ENCODE measurements around the gene EPHB1.

EPHB1 gene

DNA sequence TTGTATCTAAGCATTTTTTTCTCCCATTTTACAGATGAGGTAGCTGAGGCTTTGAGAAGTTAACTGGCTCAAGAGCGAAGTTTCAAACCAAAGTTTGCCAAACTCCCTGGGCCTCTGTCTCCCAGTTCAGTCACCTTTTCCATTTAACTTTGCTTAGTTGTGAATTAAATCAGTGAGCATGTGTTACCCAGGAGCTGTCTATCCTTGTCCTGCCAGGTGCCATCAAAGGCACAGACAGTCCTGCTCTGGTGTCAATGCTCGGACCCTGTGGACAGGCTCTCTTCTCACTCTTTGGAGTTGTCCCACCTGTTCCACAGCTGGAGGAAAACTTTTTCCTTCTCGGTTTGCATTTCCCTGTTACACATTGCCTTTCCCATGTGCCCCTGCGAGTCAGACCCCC lies 8.6 kb downstream of the EPHB1 start:
- DNase-seq (ENCODE audit: low read depth), result no peak
- H3K4me3 ChIP-seq (ENCODE audit: low read depth, low read length), result no peak overlapping the region

DNA sequence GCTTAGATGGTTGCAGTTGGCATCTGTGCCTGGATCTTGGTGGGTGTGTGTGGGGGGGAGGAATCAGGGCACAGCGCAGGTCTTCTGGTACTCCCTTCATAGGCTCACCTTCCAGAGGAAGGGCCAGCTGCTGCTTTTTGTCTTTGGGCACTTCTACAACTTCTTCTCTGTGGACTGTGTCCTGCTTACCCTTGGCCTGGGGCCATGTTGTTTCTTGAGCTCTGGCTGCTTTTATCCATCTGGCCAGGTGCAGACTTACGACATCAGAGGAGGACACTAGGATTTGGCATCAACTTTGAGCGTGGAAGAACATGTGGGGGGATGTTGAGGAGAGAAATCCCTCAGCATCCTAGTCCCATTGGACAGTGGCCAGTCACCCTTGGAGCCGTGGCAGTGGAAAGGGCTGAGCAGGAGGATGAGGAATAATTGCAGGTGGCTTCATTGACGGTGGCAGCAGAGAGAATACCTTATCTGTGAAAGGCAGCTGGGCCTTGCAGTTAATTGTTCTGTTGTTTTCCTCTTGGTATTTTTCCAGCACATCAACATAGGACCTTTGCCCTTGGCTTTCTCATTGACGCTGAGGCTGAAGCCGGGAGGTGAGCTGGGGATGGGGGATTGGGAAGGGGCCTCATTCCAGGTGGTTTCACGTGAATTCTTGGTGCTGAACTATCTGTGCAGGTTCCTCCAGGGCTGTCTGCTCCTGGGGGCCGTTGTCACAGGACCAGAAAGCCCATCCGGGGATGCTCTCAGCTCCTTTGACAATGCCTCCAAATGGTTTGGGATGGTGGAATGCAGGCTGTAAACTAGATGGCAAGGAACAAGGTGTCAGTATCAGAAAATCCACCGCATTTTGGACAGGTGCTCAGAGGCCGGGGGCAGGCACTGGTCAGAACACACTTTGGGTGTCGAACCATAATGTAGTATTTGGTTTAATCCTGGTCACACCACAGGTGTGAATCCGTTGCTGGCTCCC lies 9.7 kb downstream of the EPHB1 start:
- no peak for DNase-seq (ENCODE audit: low read depth)
- H3K4me3 ChIP-seq (ENCODE audit: low read depth, low read length), result no peak overlapping the region

DNA sequence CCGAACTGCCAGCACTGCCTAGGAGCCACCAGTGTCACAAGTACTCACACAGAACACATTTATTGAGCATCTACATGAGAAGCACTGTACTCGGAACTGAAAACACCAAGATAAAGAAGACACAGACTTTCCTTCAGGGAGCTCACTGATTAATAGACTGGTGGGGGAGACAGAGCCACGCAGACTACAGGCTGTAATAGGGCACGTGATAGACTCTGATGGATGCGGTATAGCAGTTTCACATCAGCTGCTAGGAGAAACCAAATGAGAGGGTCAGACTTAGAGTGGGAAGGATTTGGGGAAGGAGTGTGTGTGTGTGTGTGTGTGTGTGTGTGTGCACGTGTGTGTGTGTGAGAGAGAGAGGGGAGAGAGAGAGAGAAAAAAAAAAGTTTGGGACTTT lies 12.1 kb downstream of the EPHB1 start:
- H3K4me3 ChIP-seq (ENCODE audit: low read depth, low read length), result no peak overlapping the region
- no peak for DNase-seq (ENCODE audit: low read depth)

DNA sequence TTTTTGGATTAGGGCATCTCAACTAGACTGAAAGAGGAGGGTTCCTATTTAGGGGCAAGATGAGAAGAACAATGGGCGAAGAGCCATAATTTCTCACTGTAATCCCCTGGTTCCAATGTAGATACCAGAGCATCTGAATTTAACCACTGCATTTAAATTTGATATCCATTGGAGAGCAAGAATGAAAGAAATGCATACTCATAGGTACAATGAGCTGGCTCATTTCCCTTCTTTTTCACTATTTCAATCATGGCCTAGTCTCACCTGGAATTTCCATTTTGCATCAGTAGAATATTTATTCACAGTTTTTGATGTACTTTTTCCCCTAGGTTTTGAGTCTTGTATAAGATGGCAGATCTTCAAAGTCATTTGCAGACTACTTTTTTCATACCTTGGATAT lies 13.8 kb downstream of the EPHB1 start:
- no peak for DNase-seq (ENCODE audit: low read depth)
- H3K4me3 ChIP-seq (ENCODE audit: low read depth, low read length), result no peak overlapping the region

DNA sequence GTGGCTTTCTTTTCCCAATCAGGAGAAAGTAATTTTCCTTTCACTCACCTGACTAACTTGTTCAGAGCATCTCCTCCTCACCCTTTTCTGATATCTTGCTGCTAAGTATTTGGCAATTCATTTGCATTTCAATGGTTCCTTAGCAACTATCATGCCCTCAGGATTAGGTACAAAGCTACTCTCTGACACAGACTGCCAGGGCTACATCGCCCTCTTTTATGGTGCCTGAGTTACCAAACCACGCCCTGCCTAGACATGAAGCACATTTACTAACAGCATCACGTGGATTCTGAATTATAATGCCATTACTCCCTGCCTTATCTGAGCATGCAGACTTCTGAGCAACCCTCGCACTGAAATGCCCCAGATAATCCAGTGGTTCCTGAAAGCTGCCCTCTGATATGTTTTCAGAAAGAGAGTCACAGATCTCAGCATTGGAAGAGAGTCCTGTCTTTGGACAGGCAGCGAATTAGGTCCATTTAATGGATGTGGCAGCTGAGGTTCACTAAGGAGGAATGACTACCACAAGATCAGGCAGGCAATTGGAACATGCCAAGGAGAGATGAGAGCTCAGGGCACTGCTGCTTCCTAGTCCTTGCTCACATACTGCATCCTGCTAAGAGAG lies 14.5 kb downstream of the EPHB1 start:
- DNase-seq (ENCODE audit: low read depth), result no peak
- H3K4me3 ChIP-seq (ENCODE audit: low read depth, low read length), result no peak overlapping the region

DNA sequence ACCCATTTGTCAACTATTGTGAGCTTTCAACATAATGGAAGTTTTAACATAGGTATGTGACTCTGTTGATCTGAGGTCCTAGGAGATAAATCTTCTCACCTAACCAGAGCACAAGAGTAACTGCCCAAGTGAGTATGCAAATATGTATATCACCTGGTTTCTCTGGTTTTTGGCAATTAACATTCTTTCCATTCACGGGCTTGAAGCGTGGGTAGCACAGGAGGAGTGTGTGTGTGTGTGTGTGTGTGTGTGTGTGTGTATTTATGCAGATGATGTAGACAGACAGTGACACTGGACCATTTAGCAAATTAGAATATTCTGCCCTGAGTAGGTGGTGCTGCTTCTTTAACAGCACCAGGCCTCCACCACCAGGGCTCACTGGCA lies 15.0 kb downstream of the EPHB1 start:
- DNase-seq (ENCODE audit: low read depth), result no peak
- H3K4me3 ChIP-seq (ENCODE audit: low read depth, low read length), result no peak overlapping the region

DNA sequence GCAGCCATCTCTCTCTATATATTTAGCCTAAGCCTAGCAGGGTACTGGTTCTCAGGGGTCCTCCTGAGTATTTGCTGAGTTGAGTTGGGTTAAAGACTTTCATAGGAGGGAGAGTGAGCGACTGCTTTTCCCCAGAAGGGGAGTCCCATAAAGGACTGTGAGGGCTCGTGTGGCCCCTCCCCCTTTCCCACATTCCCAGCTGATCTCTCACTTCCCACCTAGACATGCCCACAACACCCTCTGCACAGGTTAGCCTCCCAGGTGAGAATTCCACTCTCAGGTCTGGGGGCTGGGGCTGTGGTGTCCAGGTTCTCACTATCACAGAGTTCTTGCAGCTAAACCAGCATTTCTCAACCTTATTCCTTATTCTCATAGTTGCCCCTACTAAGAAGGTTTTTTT lies 15.8 kb downstream of the EPHB1 start:
- H3K4me3 ChIP-seq (ENCODE audit: low read depth, low read length), result no peak overlapping the region
- no peak for DNase-seq (ENCODE audit: low read depth)

DNA sequence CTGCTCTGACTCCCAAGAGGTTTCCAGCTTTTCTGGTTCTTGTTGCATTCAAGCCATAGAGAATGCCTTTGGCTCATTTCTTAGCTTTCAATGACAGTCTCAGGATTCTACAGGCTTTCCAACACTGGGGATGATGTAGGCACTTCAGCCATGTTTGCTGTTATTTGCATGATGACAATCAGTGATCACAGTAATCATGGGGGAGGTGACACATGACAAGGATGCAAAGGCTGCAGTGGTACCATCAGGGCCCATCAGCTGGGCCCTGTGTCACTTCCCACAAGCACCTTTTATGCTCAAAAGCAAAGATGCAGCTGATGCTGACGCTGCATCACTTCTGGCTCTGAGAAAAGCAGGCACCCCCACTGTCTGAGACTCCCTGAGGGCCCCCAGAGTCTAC lies 18.6 kb downstream of the EPHB1 start:
- H3K4me3 ChIP-seq (ENCODE audit: low read depth, low read length), result no peak overlapping the region

DNA sequence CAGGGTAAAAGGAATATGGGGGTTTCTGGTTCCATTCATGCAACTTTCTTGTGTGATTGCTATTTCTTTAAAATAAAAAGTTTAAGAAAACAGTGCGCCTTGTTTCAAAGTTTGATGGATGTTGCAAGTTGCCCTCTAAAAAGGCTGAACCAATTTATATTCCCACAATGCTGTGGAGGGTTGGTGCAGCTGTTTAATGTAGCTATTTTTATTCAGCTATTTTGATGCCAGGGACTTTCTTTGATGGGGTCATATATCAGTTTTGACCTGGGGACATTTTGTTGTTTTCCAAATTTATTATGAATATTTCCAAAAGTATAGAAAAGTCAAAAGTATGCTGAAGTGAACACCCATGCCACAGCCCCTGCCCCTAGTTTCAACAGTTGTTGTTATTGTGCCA lies 20.5 kb downstream of the EPHB1 start:
- no peak overlapping the region for H3K4me3 ChIP-seq (ENCODE audit: low read depth, low read length)
- no peak for DNase-seq (ENCODE audit: low read depth)

More for the DNA sequence above, 18.6 kb downstream of the EPHB1 start:
- no peak for DNase-seq (ENCODE audit: low read depth)

DNA sequence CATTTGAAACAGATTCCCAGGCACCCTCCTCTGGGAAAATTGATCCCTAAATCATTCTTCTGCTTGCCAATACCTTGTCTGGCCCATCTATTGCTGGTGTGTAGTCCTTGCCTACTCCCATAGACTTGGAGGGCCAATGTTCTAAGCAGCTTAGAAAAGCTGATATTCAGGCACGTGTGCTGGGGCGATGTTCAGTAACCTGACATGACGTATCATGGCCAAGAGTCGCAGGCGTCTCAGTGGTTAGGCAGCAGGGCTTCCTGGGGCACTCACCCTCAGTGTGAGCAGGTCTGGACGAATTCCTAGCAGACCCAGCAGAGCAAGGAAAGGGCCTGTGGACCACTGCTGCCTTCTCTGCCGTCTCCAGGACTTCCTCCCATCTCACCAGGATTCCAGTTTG lies 21.6 kb downstream of the EPHB1 start:
- no peak overlapping the region for H3K4me3 ChIP-seq (ENCODE audit: low read depth, low read length)
- DNase-seq (ENCODE audit: low read depth), result no peak

DNA sequence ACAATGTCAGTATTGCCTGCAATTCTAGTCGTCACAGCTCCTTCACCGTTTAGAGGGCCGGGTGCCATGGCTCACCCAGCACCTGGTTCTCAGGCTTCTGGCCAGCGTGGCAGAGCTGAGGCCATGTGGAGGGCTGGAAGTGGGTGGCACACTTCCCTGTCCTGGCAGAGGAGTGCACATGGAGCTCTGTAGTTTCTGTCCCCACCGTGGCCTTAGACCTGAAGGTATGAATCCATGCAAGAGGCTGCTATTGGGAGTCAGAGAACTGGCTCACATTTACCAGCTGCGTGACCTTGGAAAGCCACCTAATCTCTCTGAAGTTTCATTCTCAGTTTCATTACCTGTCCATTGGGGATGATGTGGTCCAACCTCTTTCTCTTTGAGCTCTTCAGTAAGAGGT lies 22.2 kb downstream of the EPHB1 start:
- H3K4me3 ChIP-seq (ENCODE audit: low read depth, low read length), result no peak overlapping the region
- DNase-seq (ENCODE audit: low read depth), result no peak

DNA sequence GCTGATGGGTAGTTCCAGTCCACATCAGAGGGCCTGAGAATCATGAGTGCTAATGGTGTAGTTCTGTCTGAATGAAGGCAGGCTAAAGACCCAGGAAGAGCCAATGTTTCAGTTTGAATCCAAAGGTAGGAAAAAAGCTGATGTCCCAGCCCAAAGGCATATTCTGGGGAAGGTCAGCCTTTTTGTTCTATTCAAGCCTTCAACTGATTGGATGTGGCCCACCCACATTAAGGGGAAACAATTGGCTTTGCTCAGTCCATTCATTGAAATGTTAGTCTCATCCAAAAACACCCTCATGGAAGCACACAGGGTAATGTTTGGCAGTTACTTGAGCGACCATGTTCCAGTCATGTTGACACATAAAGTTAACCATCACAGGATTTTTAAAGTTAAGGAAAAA lies 25.9 kb downstream of the EPHB1 start:
- no peak for DNase-seq (ENCODE audit: low read depth)
- no peak overlapping the region for H3K4me3 ChIP-seq (ENCODE audit: low read depth, low read length)

DNA sequence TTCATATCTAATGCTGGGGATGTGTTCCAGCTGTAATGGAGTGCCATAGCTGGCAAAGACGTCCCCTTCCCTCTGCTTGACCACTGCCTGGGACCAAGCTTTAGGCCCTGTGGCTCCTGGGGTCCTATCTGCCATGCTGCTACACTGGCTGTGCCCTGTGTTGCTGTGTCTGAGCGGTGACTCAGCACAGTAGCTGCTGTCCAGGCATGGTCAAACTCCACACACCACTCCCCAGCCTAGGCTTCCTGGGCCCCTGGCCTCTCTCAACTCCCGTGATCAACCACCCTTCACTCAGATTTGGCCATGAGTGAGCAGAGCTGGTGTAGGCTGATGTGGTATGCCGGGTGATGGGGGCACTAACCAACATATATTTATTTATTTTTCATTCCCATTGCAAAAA lies 27.0 kb downstream of the EPHB1 start:
- no peak overlapping the region for H3K4me3 ChIP-seq (ENCODE audit: low read depth, low read length)
- DNase-seq (ENCODE audit: low read depth), result no peak

DNA sequence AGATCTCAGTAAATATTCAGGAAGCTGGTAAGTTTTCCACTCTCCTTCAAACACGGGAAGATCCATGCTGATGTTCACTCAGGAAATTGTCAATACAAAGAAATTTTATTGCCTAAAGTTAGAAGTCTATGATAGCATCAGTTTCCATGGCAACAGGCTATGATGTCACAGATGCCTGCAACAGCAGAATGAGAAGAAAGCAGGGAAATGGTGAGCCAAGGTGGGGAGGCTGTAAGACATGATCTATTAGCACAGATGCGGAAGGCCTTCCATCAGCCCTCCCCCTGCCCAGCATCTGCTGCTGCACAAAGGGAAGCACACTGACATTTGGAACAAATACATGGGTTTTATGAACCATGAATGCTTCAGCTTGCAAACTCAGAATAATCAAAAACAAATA lies 28.6 kb downstream of the EPHB1 start:
- no peak for DNase-seq (ENCODE audit: low read depth)
- H3K4me3 ChIP-seq (ENCODE audit: low read depth, low read length), result no peak overlapping the region

DNA sequence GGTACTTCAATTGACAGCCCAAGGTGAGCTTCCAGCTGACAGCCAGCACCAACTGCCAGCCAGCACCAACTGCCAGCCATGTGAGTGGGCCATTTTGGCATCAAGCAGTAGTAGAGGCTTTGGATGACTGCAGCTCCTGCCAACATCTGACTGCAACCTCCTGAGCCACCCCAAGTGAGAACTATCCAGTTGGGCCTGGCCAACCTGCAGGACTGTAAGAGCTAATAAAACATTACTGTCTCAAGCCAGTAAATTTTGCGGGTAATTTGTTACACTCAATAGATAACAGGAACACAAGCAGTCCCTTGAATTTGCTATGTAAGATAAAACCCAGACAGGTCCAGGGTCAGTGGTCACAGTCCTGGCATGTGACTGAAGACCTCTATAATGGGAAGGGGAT lies 29.7 kb downstream of the EPHB1 start:
- DNase-seq (ENCODE audit: low read depth), result no peak
- H3K4me3 ChIP-seq (ENCODE audit: low read depth, low read length), result no peak overlapping the region

DNA sequence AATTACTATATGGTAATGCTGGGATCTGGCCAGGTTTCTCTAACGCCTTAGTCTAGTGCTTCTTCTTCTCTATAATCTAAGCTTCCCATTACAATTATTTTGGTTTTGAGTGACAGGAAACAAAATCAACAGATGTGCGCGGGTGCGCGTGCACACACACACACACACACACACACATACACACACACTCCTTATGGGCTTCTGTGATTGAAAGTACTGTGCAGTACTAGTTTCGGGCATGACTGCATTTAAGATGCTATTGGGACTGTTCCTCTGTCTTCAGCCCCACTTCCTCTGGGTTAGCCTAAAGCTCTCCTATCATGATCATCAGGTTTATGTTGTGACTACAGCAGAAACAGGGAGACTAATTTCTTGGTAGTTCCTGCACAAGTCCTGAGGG lies 32.2 kb downstream of the EPHB1 start:
- no peak overlapping the region for H3K4me3 ChIP-seq (ENCODE audit: low read depth, low read length)
- DNase-seq (ENCODE audit: low read depth), result no peak

DNA sequence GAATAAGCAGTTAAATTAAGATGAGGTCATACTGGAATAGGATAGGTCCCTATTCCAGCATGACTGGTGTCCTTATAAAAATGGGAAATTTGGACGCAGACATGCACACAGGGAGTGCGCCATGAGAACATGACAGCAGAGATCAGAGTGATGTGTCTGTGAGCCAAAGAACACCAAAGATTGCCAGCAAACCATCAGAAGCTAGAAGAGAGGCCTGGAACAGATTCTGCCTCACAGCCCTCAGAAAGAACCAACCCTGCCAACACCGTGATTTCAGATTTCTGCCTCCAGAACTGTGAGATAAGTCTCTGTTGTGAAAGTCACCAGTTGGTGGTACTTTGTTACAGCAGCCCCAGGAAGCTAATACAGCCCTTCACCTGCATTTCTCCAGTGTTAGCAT lies 34.7 kb downstream of the EPHB1 start:
- H3K4me3 ChIP-seq (ENCODE audit: low read depth, low read length), result no peak overlapping the region
- no peak for DNase-seq (ENCODE audit: low read depth)

DNA sequence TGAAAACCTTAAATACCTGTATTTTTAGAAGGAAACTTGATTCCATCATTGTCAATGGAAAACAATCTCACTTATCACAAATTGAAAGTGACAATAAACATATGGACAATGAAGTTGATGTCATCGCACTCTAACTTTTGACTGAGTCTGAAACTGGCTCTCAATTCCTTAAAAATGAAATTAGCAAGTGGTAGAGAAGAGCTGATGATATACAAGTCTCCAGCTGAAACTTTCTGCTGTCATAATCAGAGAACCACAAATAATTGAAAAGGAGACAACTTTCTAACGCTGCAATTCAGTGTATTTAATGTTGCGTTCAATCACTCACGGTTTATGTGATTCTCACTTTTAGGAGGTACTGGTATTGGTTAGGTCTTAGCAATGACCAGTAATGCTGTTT lies 37.5 kb downstream of the EPHB1 start:
- no peak overlapping the region for H3K4me3 ChIP-seq (ENCODE audit: low read depth, low read length)
- no peak for DNase-seq (ENCODE audit: low read depth)

DNA sequence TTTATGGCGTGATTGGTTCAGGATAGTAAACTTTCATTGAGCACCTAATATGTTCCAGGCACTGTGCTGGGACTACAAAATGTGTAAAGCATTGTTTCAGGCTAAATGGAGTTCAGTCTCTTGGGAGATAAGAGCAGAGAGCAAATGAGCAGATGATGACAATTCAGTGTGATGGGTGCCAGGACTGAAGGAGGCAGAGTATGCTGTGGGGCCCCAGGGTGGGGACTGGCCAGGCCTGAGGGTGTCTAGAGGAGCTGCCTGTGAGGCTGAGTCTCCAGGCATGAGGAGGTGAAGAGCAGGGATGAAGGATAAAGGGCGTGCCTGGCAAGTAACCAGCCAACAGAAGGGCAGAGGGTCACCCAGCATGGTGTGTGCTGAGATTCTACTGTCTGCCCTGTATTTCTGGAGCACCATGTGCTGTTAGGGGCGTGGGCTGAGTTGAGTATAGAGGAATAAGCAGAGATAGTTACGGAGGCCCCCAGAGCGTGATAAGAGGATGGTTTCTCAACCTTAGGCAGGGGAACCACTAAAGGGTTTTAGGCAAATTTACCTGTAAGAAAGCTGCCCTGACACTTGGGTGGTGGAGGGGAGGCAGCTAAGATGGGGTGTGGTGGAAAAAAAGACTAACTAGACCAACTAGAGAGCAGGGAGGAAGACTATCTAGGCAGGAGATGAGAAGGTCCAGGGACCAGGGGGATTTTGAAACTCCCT lies 38.5 kb downstream of the EPHB1 start:
- no peak overlapping the region for H3K4me3 ChIP-seq (ENCODE audit: low read depth, low read length)
- no peak for DNase-seq (ENCODE audit: low read depth)

DNA sequence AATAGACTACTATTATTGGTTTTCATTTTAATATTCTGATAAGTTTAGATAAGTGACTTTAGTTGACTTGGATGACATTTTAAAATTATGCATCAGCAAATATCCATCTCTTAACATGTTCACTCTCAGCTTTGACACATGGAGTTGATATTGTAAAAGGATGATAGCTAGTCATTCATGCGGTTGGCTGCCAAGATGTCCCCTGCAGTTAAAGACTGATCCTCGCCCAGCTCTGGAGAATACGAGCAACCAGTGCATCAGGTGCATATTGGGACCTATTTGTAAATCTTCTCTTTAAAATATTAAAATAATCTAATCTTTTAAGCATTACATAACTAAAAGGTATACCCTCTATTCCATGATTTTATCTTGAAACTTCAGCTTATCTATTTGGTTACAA lies 41.9 kb downstream of the EPHB1 start:
- DNase-seq (ENCODE audit: low read depth), result no peak
- H3K4me3 ChIP-seq (ENCODE audit: low read depth, low read length), result no peak overlapping the region

DNA sequence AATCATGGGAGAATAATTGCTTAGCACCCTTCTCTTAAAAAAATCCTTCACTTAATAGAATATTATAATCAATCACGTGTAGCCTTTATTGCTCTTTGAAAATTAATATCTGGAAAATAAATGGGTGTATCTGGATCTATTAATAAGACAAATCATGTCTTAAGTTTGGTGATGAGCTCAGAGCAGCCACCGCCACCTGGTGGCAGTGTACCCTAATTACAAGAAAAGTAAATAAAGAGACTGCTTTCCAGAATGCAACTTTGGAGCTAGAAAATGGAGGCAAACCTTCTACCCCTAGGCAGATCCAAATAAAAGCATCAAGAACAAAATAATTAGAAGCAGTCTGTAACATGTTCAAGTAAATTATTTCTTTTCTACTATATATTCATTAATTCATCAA lies 43.5 kb downstream of the EPHB1 start:
- DNase-seq (ENCODE audit: low read depth), result no peak
- no peak overlapping the region for H3K4me3 ChIP-seq (ENCODE audit: low read depth, low read length)

Data from skeletal muscle cell (primary cell).